ENCODE results near the gene OR13C9.

DNA sequence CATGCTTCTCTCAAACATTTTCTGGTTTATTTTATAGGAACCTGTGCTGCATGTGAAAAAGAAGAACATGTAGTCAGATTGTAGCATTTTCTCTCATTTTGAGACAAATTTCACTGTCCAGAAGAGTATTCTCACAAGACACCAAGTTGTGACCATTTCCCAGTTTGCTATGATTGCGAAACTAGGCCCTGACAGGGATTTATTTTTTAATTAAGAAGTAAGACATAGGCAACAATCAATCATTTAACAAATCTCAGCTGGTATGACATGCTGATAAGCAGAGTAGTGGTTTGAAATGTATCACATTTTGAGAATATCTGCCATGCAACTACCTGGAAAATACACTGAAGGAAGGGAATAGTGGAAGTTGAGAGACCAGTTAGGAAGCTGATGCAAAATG is 37.4 kb downstream of the OR13C9 start:
- TF ChIP-seq, protein P1, sequence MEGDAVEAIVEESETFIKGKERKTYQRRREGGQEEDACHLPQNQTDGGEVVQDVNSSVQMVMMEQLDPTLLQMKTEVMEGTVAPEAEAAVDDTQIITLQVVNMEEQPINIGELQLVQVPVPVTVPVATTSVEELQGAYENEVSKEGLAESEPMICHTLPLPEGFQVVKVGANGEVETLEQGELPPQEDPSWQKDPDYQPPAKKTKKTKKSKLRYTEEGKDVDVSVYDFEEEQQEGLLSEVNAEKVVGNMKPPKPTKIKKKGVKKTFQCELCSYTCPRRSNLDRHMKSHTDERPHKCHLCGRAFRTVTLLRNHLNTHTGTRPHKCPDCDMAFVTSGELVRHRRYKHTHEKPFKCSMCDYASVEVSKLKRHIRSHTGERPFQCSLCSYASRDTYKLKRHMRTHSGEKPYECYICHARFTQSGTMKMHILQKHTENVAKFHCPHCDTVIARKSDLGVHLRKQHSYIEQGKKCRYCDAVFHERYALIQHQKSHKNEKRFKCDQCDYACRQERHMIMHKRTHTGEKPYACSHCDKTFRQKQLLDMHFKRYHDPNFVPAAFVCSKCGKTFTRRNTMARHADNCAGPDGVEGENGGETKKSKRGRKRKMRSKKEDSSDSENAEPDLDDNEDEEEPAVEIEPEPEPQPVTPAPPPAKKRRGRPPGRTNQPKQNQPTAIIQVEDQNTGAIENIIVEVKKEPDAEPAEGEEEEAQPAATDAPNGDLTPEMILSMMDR (IDR thresholded peaks at IDR 0.05) = no peak
- TF ChIP-seq ZFX (IDR thresholded peaks at IDR 0.05; ENCODE audit: borderline replicate concordance) = no peak
